Measurements from ENCODE around the gene RPL29. TPM values are rescaled to one million over a fixed set of nuclear protein-coding genes. Genes with fewer than 3 reads are reported as not detected.

The RPL29 gene
- total and polyA plus RNA-seq, 2 of the 13 experiments (the other 11 are each of a cell fraction or from before 2014, with no cell fraction given), result 1,348 to 2,263 TPM

GRCh38 chr3:51982838-51983577 is 12.7 kb downstream of the RPL29 start, which contains the start of gene ACY1 (continued):
- TF ChIP-seq POLR2G (IDR thresholded peaks at IDR 0.05; ENCODE audit: low read depth, low read length) (peak; percentile 99), PLSCR1 (CRISPR knock-in tag; IDR thresholded peaks at IDR 0.05; ENCODE audit: borderline replicate concordance) (no peak), TFDP1 (CRISPR knock-in tag; IDR thresholded peaks at IDR 0.05; ENCODE audit: borderline replicate concordance) (peak; percentile 90), MXD3 (CRISPR knock-in tag; IDR thresholded peaks at IDR 0.05) (peak; percentile 74), ZHX1 (CRISPR knock-in tag; IDR thresholded peaks at IDR 0.05; ENCODE audit: low read depth) (peak; percentile 53; the same call in 1 of the 2 replicates), HCFC1 (IDR thresholded peaks at IDR 0.05; ENCODE audit: low read depth, low read length) (no peak), ZNF607 (CRISPR knock-in tag; IDR thresholded peaks at IDR 0.05; ENCODE audit: borderline replicate concordance) (peak; percentile 98), SSRP1 (CRISPR knock-in tag; IDR thresholded peaks at IDR 0.05) (no peak), IRF2 (CRISPR knock-in tag; IDR thresholded peaks at IDR 0.05) (peak; percentile 69), SKI (IDR thresholded peaks at IDR 0.05; ENCODE audit: partially characterized antibody) (peak; percentile 80), TAF15 (IDR thresholded peaks at IDR 0.05; ENCODE audit: low read depth, low read length, poor library complexity, severe bottlenecking) (no peak), CHCHD3 (CRISPR knock-in tag; IDR thresholded peaks at IDR 0.05) (no peak), KDM6A (CRISPR knock-in tag; IDR thresholded peaks at IDR 0.05; ENCODE audit: low read depth) (peak; percentile 32; the same call in 1 of the 2 replicates), ZNF225 (CRISPR knock-in tag; IDR thresholded peaks at IDR 0.05) (peak; percentile 77; the same call in 1 of the 2 replicates), ZNF652 (CRISPR knock-in tag; IDR thresholded peaks at IDR 0.05; ENCODE audit: borderline replicate concordance, low read depth) (no peak), FOXO1 (CRISPR knock-in tag; IDR thresholded peaks at IDR 0.05) (peak; percentile 68), TRAFD1 (CRISPR knock-in tag; IDR thresholded peaks at IDR 0.05; ENCODE audit: borderline replicate concordance) (no peak), ZNF747 (CRISPR knock-in tag; IDR thresholded peaks at IDR 0.05; ENCODE audit: borderline replicate concordance) (peak; percentile 95), MXD1 (CRISPR knock-in tag; IDR thresholded peaks at IDR 0.05) (no peak), ZNF572 (CRISPR knock-in tag; IDR thresholded peaks at IDR 0.05) (peak; percentile 23; the same call in 1 of the 2 replicates)

Data from HepG2 (cell line).